Muscle of leg (tissue), 11 donors: ENCODE data around the gene CD19. TPM values are rescaled to one million over a fixed set of nuclear protein-coding genes. Genes with fewer than 3 reads are reported as not detected.
A peak's percentile ranks its signal among the peaks of the same experiment; 100 is the strongest.

Source experiments
- DNase-seq: peaks from one replicate; pipeline ENCODE4 v3.0.0; 2013
- H3K27ac ChIP-seq: one replicate; pipeline ENCODE4 v1.5.1; 2013; ENCODE audit warnings: mild to moderate bottlenecking, low read length, control low read depth
- H3K27me3 ChIP-seq: one replicate; pipeline ENCODE4 v1.6.1; 2013; ENCODE audit warnings: low read length; ENCODE audit not compliant: control insufficient read depth, insufficient read depth
- H3K36me3 ChIP-seq: one replicate; pipeline ENCODE4 v1.6.1; 2013; ENCODE audit warnings: low read length; ENCODE audit not compliant: control insufficient read depth, insufficient read depth
- H3K4me1 ChIP-seq: one replicate; pipeline ENCODE4 v1.6.1; 2013; ENCODE audit warnings: low read length; ENCODE audit not compliant: control insufficient read depth, insufficient read depth
- H3K4me3 ChIP-seq: one replicate; pipeline ENCODE4 v1.5.1; 2013; ENCODE audit warnings: low read length, control low read depth
- H3K9me3 ChIP-seq: replicated peaks from 2 replicates; pipeline ENCODE4 v1.6.1; 2013; ENCODE audit warnings: low read depth, low read length; ENCODE audit not compliant: control insufficient read depth
- WGBS: methylation state at CpG from one replicate; pipeline ENCODE4 v1.1.5; 2013; ENCODE audit warnings: missing lambda C conversion rate; ENCODE audit not compliant: insufficient coverage; 5-methylcytosine and 5-hydroxymethylcytosine counted together
- polyA plus RNA-seq, 8 donors: library from polyadenylated mRNA; unstranded; fragments of 120-200 nt; gene quantifications; one replicate each; pipeline versions ENCODE4 v1.2.1 to v1.2.3, GENCODE V29; 2013; ENCODE audit warnings: inconsistent platforms in 1 of 8, low replicate concordance in 1 of 8; ENCODE audit not compliant: insufficient read length in 8 of 8, insufficient read depth in 1 of 8
- total RNA-seq: library from RNA; stranded (reverse); fragments of 120-200 nt; gene quantifications from one replicate; pipeline ENCODE4 v1.2.4, GENCODE V29; 2013

Gene CD19
- total and polyA plus RNA-seq, 9 donors: 0.12 to 0.85 (median 0.31) TPM

DNA sequence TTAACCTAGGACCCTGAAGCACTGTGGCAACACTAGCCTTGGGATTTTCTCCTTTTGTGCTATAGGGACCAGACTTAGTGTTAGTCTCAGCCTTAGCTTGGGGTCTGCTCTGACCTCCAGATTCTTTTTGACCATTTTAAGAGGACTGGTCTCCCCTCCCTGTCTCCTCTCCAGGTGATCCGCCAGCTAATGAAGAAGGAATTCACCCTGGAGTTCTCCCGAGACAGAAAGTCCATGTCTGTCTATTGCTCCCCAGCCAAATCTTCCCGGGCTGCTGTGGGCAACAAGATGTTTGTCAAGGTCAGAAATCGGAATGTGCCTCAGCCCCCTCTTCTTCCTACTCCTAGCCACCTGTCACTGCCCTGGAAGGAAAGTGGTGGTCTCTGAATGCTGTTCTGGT is 33.9 kb upstream of the CD19 start:
- H3K27me3 ChIP-seq: no peaks in the 10 kb centered on the region
- H3K36me3 ChIP-seq: peaks cover 57% of the 10 kb centered on the region
- H3K9me3 ChIP-seq: no peaks in the 10 kb centered on the region
- H3K27ac ChIP-seq: peak overlapping the region; percentile 35
- H3K4me3 ChIP-seq: no peak overlapping the region
- WGBS: 97% methylated on average over 3 of the region's 4 CpGs
- H3K4me1 ChIP-seq: no peaks in the 10 kb centered on the region
- DNase-seq: no peak

DNA sequence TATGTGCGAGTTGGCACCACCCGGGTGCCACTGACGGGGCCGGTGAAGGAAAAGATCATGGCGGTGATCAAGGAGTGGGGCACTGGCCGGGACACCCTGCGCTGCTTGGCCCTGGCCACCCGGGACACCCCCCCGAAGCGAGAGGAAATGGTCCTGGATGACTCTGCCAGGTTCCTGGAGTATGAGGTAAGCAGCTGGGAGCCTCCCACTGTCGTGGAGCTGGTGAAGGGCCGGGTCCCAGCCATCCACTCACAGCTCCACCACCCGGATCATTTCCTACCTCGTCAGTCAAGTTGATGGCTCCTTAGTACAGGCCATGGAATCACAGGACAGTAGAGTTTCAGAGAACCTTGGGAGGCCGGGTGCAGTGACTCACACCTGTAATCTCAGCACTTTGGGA is 33.5 kb upstream of the CD19 start:
- no peak for DNase-seq
- H3K9me3 ChIP-seq: no peaks in the 10 kb centered on the region
- H3K4me3 ChIP-seq: no peak overlapping the region
- H3K27me3 ChIP-seq: no peaks in the 10 kb centered on the region
- no peak overlapping the region for H3K27ac ChIP-seq
- H3K36me3 ChIP-seq: peaks cover 62% of the 10 kb centered on the region
- WGBS: 77% methylated on average over 15 of the region's 15 CpGs
- no peaks in the 10 kb centered on the region for H3K4me1 ChIP-seq

DNA sequence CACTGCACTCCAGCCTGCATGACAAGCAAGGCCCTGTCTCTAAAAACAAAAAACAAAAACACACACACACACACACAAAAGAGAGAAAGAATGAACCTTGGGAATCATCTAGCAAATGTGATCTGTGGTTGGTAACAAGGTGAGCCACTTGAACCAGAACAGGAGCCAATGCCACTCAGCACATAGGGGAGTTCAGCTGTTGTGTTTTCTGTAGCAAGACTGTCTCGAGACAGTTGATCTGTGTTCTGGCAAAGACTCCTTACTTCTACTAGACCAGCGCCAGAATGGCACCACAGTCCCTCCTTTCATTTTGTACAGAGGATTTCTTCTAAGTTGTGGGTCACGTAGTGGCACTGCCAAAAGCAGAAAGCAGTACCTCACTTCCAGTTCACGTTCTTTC is 32.8 kb upstream of the CD19 start:
- H3K4me3 ChIP-seq: no peak overlapping the region
- DNase-seq: no peak
- WGBS: 92% methylated on average over 3 of the region's 4 CpGs
- H3K27me3 ChIP-seq: no peaks in the 10 kb centered on the region
- H3K9me3 ChIP-seq: no peaks in the 10 kb centered on the region
- no peak overlapping the region for H3K27ac ChIP-seq
- no peaks in the 10 kb centered on the region for H3K4me1 ChIP-seq
- peaks cover 64% of the 10 kb centered on the region for H3K36me3 ChIP-seq

DNA sequence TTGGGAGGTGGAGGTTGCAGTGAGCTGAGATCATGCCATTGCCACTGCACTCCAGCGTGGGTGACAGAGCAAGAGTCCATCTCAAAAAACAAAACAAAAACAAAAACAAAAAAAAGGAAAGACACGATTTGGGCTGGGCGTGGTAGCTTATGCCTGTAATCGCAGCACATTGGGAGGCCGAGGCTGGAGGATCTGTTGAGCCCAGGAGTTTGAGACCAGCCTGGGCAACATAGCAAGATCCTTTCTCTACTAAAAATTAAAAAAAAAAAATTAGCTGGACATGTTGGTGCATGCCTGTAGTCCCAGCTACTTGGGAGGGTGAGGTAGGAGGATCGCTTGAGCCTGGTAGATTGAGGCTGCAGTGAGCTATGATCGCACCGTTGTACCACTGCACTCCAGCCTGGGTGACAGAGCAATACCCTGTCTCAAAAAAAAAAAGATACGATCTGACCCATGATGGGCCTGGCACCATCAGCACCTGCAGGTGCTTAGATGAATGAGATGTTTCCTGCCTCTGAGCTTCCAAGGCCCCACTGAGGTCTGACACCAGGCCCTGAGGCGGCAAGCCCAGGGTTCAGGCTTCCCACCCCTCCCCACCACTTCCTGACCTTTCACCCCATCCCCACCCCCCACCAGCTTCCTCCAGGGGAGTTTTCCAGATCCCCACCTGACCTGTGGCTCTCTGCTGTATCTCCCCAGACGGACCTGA is 31.7 kb upstream of the CD19 start:
- 82% methylated on average over 7 of the region's 11 CpGs for WGBS
- no peak overlapping the region for H3K4me3 ChIP-seq
- H3K27ac ChIP-seq: no peak overlapping the region
- H3K9me3 ChIP-seq: no peaks in the 10 kb centered on the region
- H3K36me3 ChIP-seq: peaks cover 65% of the 10 kb centered on the region
- H3K27me3 ChIP-seq: no peaks in the 10 kb centered on the region
- H3K4me1 ChIP-seq: no peaks in the 10 kb centered on the region
- DNase-seq: no peak

DNA sequence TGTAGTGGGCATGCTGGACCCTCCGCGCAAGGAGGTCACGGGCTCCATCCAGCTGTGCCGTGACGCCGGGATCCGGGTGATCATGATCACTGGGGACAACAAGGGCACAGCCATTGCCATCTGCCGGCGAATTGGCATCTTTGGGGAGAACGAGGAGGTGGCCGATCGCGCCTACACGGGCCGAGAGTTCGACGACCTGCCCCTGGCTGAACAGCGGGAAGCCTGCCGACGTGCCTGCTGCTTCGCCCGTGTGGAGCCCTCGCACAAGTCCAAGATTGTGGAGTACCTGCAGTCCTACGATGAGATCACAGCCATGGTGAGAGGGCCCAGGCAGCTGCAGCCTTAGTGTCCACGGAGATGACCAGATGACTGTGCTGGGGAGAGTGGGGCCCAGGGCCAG is 31.2 kb upstream of the CD19 start:
- WGBS: 92% methylated on average over 25 of the region's 25 CpGs
- no peak overlapping the region for H3K4me3 ChIP-seq
- no peak for DNase-seq
- no peak overlapping the region for H3K27ac ChIP-seq
- H3K36me3 ChIP-seq: peaks cover 69% of the 10 kb centered on the region
- H3K9me3 ChIP-seq: no peaks in the 10 kb centered on the region
- H3K4me1 ChIP-seq: peaks cover 5% of the 10 kb centered on the region
- H3K27me3 ChIP-seq: no peaks in the 10 kb centered on the region

DNA sequence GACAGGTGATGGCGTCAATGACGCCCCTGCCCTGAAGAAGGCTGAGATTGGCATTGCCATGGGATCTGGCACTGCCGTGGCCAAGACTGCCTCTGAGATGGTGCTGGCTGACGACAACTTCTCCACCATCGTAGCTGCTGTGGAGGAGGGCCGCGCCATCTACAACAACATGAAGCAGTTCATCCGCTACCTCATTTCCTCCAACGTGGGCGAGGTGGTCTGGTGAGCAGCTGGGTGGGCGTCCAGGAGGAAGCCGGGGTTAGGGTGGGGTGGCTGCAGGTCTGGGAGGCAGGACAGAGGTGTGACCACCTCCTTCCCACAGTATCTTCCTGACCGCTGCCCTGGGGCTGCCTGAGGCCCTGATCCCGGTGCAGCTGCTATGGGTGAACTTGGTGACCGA is 29.9 kb upstream of the CD19 start:
- peaks cover 10% of the 10 kb centered on the region for H3K4me1 ChIP-seq
- WGBS: 83% methylated on average over 2 of the region's 15 CpGs
- H3K9me3 ChIP-seq: no peaks in the 10 kb centered on the region
- H3K27ac ChIP-seq: no peak overlapping the region
- no peak for DNase-seq
- no peak overlapping the region for H3K4me3 ChIP-seq
- H3K27me3 ChIP-seq: no peaks in the 10 kb centered on the region
- H3K36me3 ChIP-seq: peaks cover 69% of the 10 kb centered on the region

DNA sequence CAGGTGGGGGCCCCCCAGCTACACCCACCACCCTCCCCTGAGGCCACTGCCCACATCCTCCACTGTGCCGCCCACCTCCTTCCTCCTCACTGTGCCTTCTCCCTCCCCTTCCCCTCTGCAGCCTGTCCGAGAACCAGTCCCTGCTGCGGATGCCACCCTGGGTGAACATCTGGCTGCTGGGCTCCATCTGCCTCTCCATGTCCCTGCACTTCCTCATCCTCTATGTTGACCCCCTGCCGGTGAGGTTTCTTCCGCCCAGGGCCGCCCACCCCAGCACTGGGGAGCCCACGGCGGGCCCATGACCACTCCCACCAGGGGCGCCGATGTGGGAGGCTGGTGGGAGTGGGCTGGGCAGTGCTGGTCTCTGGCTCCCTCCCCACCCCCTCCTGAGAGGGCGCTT is 28.9 kb upstream of the CD19 start:
- DNase-seq: no peak
- Histone ChIP-seq H3K27me3 (no peaks in the 10 kb centered on the region), H3K9me3 (no peaks in the 10 kb centered on the region), H3K4me1 (peaks cover 10% of the 10 kb centered on the region), H3K4me3 (no peak overlapping the region), H3K27ac (no peak overlapping the region), H3K36me3 (peaks cover 61% of the 10 kb centered on the region)
- WGBS: 68% methylated on average over 3 of the region's 11 CpGs

DNA sequence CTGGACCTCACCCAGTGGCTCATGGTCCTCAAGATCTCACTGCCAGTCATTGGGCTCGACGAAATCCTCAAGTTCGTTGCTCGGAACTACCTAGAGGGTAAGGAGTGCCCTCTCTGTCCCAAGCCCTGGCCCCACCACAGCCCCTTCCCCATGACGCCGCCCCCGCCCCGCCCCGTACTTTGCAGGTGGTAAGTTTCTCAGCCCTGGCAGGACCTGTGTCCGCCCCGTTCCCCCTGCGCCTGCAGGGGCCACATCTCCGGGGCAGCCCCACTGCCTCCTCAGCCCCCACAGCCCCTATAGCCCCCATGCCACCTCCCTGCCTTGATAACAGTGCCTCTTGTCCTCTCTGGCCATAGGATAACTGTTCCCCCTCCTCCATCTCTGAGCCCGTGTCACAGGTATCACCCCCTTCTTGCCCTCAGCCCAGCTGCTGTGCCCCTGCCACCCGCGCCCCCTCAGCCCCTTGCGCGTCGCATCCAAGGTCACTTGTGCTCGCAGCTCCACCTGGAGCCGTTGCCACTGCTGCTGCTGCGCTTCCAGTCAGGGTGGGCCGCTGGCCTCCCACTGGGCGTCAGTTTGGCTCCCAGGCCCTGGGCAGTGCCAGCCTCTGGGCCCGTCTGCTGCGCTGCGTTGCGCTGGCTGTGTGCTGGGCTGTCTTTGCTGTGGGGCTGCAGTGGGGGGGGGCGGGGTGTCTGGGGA is 28.3 kb upstream of the CD19 start:
- 87% methylated on average over 22 of the region's 29 CpGs for WGBS

DNA sequence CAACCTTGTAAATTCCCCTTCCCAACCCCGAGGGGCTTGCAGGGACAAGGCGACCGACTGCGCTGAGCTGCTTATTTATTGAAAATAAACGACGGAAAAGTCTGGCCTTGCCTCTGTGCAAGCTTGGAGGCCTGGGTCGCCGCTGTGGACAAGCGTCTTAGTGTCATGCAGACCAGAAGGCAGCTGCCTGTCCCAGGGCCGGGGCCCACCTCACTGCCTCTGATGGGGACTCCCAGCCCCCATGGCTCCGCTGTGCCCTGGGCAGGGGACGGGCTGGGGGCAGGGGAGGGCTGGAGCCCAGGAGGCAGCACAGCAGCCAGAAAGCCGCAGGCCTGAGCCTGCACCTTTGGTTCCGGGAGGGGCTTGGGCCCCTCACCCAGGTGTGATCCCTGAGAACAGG is 27.4 kb upstream of the CD19 start:
- Histone ChIP-seq H3K4me1 (peaks cover 13% of the 10 kb centered on the region), H3K27ac (no peak overlapping the region), H3K9me3 (no peaks in the 10 kb centered on the region), H3K36me3 (peaks cover 53% of the 10 kb centered on the region), H3K4me3 (no peak overlapping the region), H3K27me3 (no peaks in the 10 kb centered on the region)
- no peak for DNase-seq
- 73% methylated on average over 14 of the region's 14 CpGs for WGBS

More for the DNA sequence above, 28.3 kb upstream of the CD19 start:
- Histone ChIP-seq H3K4me3 (no peak overlapping the region), H3K36me3 (peaks cover 60% of the 10 kb centered on the region), H3K4me1 (peaks cover 13% of the 10 kb centered on the region), H3K9me3 (no peaks in the 10 kb centered on the region), H3K27ac (no peak overlapping the region), H3K27me3 (no peaks in the 10 kb centered on the region)
- no peak for DNase-seq

DNA sequence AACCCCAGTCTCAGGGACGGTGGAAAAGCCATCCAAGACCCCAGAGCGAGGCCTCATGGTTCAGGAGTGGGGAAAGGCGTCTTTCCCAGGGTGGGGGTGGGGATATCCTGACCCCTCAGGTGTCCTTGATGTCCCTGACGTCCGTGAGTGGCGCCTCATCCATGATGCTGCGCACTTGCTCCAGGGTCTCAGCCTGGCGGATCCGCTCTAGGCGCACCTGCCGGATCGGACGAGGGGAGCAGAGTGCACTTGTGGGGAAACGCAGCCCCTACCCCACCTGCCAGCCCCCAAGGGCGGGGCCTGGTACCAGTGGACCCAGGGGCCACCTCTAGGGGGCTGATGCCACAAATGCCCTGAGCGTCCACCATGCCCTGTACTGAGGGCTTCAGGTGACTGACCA is 26.9 kb upstream of the CD19 start:
- peaks cover 16% of the 10 kb centered on the region for H3K4me1 ChIP-seq
- H3K36me3 ChIP-seq: peaks cover 51% of the 10 kb centered on the region
- H3K9me3 ChIP-seq: no peaks in the 10 kb centered on the region
- 85% methylated on average over 7 of the region's 16 CpGs for WGBS
- peak overlapping the region; percentile 42 for H3K27ac ChIP-seq
- no peak overlapping the region for H3K4me3 ChIP-seq
- no peaks in the 10 kb centered on the region for H3K27me3 ChIP-seq
- DNase-seq: no peak
